Measurements from ENCODE around the gene BLOC1S3. TPM values are rescaled to one million over a fixed set of nuclear protein-coding genes. Genes with fewer than 3 reads are reported as not detected.

Gene BLOC1S3
- total and polyA plus RNA-seq, 2 of the 13 experiments (the other 11 are each of a cell fraction or from before 2014, with no cell fraction given): 4.3 to 4.8 TPM

DNA sequence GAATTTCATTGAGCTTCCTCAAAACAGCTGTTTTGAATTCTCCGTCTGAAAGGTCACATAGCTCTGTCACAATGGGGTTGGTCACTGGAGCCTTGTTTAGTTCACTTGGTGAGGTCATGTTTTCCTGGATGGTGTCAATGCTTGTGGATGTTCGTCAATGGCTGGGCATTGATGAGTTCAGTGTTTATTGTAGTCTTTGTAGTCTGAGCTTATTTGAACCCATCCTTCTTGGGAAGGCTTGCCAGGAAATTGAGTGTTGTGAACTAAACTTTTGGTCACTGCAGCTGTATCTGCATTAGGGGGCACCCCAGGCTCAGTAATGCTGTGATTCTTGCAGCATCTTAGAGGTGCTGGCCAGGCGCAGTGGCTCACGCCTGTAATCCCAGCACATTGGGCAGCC, 22.0 kb downstream of the BLOC1S3 start (continued):
- TF ChIP-seq, protein P1, sequence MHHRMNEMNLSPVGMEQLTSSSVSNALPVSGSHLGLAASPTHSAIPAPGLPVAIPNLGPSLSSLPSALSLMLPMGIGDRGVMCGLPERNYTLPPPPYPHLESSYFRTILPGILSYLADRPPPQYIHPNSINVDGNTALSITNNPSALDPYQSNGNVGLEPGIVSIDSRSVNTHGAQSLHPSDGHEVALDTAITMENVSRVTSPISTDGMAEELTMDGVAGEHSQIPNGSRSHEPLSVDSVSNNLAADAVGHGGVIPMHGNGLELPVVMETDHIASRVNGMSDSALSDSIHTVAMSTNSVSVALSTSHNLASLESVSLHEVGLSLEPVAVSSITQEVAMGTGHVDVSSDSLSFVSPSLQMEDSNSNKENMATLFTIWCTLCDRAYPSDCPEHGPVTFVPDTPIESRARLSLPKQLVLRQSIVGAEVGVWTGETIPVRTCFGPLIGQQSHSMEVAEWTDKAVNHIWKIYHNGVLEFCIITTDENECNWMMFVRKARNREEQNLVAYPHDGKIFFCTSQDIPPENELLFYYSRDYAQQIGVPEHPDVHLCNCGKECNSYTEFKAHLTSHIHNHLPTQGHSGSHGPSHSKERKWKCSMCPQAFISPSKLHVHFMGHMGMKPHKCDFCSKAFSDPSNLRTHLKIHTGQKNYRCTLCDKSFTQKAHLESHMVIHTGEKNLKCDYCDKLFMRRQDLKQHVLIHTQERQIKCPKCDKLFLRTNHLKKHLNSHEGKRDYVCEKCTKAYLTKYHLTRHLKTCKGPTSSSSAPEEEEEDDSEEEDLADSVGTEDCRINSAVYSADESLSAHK (CRISPR knock-in tag; IDR thresholded peaks at IDR 0.05; ENCODE audit: borderline replicate concordance): no peak
- no peak for TF ChIP-seq MAZ (IDR thresholded peaks at IDR 0.05; ENCODE audit: borderline replicate concordance, low read depth, low read length)
- 0 out of 2 replicates have a peak, but pooled peaks have one; percentile 23 for TF ChIP-seq MAZ (CRISPR knock-in tag; IDR thresholded peaks at IDR 0.05; ENCODE audit: low read depth)
- TF ChIP-seq POGZ (CRISPR knock-in tag; IDR thresholded peaks at IDR 0.05): no peak
- no peak for TF ChIP-seq ZNF256 (CRISPR knock-in tag; conservative IDR thresholded peaks at IDR 0.05)
- no peak for TF ChIP-seq KMT2B (CRISPR knock-in tag; IDR thresholded peaks at IDR 0.05)
- TF ChIP-seq, protein P2, sequence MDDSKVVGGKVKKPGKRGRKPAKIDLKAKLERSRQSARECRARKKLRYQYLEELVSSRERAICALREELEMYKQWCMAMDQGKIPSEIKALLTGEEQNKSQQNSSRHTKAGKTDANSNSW (CRISPR knock-in tag; IDR thresholded peaks at IDR 0.05; ENCODE audit: borderline replicate concordance): no peak
- TF ChIP-seq ELF3 (CRISPR knock-in tag; IDR thresholded peaks at IDR 0.05): 0 out of 2 replicates have a peak, but pooled peaks have one; percentile 29
- no peak for TF ChIP-seq ZNF253 (CRISPR knock-in tag; IDR thresholded peaks at IDR 0.05; ENCODE audit: borderline replicate concordance)
- no peak for TF ChIP-seq SIN3B (IDR thresholded peaks at IDR 0.05; ENCODE audit: low read length)
- no peak for TF ChIP-seq ZFP62 (CRISPR knock-in tag; IDR thresholded peaks at IDR 0.05)
- TF ChIP-seq ZNF569 (CRISPR knock-in tag; IDR thresholded peaks at IDR 0.05; ENCODE audit: borderline replicate concordance): no peak
- no peak for TF ChIP-seq REXO4 (CRISPR knock-in tag; IDR thresholded peaks at IDR 0.05; ENCODE audit: borderline replicate concordance)
- no peak for TF ChIP-seq PCBP2 (optimal IDR thresholded peaks at IDR 0.05; ENCODE audit: low read depth, low read length, poor library complexity, severe bottlenecking)
- TF ChIP-seq NFATC3 (CRISPR knock-in tag; IDR thresholded peaks at IDR 0.05): no peak
- no peak for TF ChIP-seq ZNF552 (CRISPR knock-in tag; IDR thresholded peaks at IDR 0.05; ENCODE audit: borderline replicate concordance)
- TF ChIP-seq, protein P3, sequence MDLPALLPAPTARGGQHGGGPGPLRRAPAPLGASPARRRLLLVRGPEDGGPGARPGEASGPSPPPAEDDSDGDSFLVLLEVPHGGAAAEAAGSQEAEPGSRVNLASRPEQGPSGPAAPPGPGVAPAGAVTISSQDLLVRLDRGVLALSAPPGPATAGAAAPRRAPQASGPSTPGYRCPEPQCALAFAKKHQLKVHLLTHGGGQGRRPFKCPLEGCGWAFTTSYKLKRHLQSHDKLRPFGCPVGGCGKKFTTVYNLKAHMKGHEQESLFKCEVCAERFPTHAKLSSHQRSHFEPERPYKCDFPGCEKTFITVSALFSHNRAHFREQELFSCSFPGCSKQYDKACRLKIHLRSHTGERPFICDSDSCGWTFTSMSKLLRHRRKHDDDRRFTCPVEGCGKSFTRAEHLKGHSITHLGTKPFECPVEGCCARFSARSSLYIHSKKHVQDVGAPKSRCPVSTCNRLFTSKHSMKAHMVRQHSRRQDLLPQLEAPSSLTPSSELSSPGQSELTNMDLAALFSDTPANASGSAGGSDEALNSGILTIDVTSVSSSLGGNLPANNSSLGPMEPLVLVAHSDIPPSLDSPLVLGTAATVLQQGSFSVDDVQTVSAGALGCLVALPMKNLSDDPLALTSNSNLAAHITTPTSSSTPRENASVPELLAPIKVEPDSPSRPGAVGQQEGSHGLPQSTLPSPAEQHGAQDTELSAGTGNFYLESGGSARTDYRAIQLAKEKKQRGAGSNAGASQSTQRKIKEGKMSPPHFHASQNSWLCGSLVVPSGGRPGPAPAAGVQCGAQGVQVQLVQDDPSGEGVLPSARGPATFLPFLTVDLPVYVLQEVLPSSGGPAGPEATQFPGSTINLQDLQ (CRISPR knock-in tag; IDR thresholded peaks at IDR 0.05): no peak
- TF ChIP-seq, protein P4, sequence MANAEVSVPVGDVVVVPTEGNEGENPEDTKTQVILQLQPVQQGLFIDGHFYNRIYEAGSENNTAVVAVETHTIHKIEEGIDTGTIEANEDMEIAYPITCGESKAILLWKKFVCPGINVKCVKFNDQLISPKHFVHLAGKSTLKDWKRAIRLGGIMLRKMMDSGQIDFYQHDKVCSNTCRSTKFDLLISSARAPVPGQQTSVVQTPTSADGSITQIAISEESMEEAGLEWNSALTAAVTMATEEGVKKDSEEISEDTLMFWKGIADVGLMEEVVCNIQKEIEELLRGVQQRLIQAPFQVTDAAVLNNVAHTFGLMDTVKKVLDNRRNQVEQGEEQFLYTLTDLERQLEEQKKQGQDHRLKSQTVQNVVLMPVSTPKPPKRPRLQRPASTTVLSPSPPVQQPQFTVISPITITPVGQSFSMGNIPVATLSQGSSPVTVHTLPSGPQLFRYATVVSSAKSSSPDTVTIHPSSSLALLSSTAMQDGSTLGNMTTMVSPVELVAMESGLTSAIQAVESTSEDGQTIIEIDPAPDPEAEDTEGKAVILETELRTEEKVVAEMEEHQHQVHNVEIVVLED (CRISPR knock-in tag; IDR thresholded peaks at IDR 0.05; ENCODE audit: borderline replicate concordance): no peak
- TF ChIP-seq ZNF83 (CRISPR knock-in tag; IDR thresholded peaks at IDR 0.05; ENCODE audit: borderline replicate concordance): no peak
- TF ChIP-seq ZNF234 (CRISPR knock-in tag; conservative IDR thresholded peaks at IDR 0.05): no peak
- no peak for TF ChIP-seq PBX3 (CRISPR knock-in tag; IDR thresholded peaks at IDR 0.05; ENCODE audit: borderline replicate concordance)
- TF ChIP-seq ZBTB21 (CRISPR knock-in tag; IDR thresholded peaks at IDR 0.05): peak; percentile 28; the same call in 1 of the 2 replicates
- TF ChIP-seq SP5 (CRISPR knock-in tag; IDR thresholded peaks at IDR 0.05; ENCODE audit: borderline replicate concordance, low read depth): no peak
- TF ChIP-seq NCOA5 (CRISPR knock-in tag; IDR thresholded peaks at IDR 0.05): no peak

Data from HepG2 (cell line).